K562 (cell line): Measurements from ENCODE around the gene PLAAT5.

Experiments used
- CREM ChIP-seq: IDR thresholded peaks from 2 replicates; pipeline ENCODE4 v1.6.1; 2014; ENCODE audit warnings: antibody characterized with exemption, low read depth
- ELK1 ChIP-seq: sonication (generic); formaldehyde crosslinking; IDR thresholded peaks from 2 replicates; pipeline ENCODE4 v1.8.1; 2022; ENCODE audit warnings: missing genetic modification reagents
- HNRNPUL1 ChIP-seq: fragments of 200-400 bp; formaldehyde crosslinking; IDR thresholded peaks from 2 replicates; pipeline ENCODE4 v1.6.1; 2017; ENCODE audit warnings: low read length
- KAT8 ChIP-seq: fragments of 450-650 bp; IDR thresholded peaks from 2 replicates; pipeline ENCODE4 v1.6.1; 2016; ENCODE audit warnings: low read depth, mild to moderate bottlenecking
- NCOR1 ChIP-seq: fragments of 450-650 bp; IDR thresholded peaks from 2 replicates; pipeline ENCODE4 v1.6.1; 2016; ENCODE audit warnings: mild to moderate bottlenecking, moderate library complexity
- NFXL1 ChIP-seq: fragments of 450-650 bp; formaldehyde crosslinking; IDR thresholded peaks from 2 replicates; pipeline ENCODE4 v1.4.0; 2021; ENCODE audit warnings: mild to moderate bottlenecking
- POLR2A ChIP-seq: fragments of 450-650 bp; conservative IDR thresholded peaks from 2 replicates; pipeline ENCODE4 v1.6.1; 2016
- POU5F1 ChIP-seq: fragments of 150-350 bp; IDR thresholded peaks from 2 replicates; pipeline ENCODE4 v1.6.1; 2014; ENCODE audit warnings: borderline replicate concordance, low read length, low read depth, mild to moderate bottlenecking; ENCODE audit not compliant: partially characterized antibody
- SMC3 ChIP-seq: conservative IDR thresholded peaks from 2 replicates; pipeline ENCODE4 v1.6.1; 2011; ENCODE audit warnings: low read depth, low read length, improper control_type of control experiment; ENCODE audit not compliant: insufficient read depth
- TCF3 ChIP-seq: sonication (generic); formaldehyde crosslinking; IDR thresholded peaks from 2 replicates; pipeline ENCODE4 v1.4.0; 2020; ENCODE audit warnings: mild to moderate bottlenecking, missing genetic modification reagents
- TEAD2 ChIP-seq: fragments of 450-650 bp; IDR thresholded peaks from 2 replicates; pipeline ENCODE4 v1.6.1; 2016; ENCODE audit warnings: missing genetic modification characterization, control low read depth, missing compliant biosample characterization
- ZC3H11A ChIP-seq: IDR thresholded peaks from 2 replicates; pipeline ENCODE4 v1.6.1; 2012; ENCODE audit warnings: low read depth, low read length, improper control_type of control experiment
- ZNF384 ChIP-seq: IDR thresholded peaks from 2 replicates; pipeline ENCODE4 v1.6.1; 2012; ENCODE audit warnings: low read depth, low read length, improper control_type of control experiment
- TF ChIP-seq, protein P1 (sequence below), 3 experiments: IDR thresholded peaks in 2 of 3; conservative IDR thresholded peaks in 1 of 3; 2 replicates each; pipeline ENCODE4 v1.5.1; 2011 to 2012; ENCODE audit warnings: low read length in 3 of 3, mild to moderate bottlenecking in 3 of 3, control low read depth in 2 of 3, improper control_type of control experiment in 1 of 3, inconsistent platforms in 1 of 3, low read depth in 1 of 3, mixed read lengths in 1 of 3, moderate library complexity in 1 of 3; ENCODE audit not compliant: insufficient read depth in 2 of 3

DNA sequence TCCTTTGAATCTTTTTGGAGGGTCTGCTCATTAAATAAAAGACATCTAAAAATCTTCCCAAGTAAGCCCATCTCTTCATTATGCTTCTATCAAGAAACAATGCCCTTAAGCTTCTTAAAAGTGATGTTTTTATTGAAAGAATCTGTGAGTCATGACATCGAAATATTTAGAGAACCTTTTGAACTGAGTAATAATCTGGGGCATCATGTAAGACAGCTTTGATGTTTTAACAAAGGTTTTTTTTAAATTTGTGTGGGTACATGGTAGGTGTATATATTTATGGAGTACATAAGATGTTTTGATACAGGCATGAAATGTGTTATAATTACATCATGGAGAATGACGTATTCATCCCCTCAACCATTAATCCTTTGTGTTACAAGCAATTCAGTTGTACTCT is 46.8 kb downstream of the PLAAT5 start:
- TF ChIP-seq POLR2A, result no peak
- TF ChIP-seq SMC3, result no peak
- no peak for TF ChIP-seq NCOR1
- TF ChIP-seq HNRNPUL1, result no peak
- TF ChIP-seq, protein P1, sequence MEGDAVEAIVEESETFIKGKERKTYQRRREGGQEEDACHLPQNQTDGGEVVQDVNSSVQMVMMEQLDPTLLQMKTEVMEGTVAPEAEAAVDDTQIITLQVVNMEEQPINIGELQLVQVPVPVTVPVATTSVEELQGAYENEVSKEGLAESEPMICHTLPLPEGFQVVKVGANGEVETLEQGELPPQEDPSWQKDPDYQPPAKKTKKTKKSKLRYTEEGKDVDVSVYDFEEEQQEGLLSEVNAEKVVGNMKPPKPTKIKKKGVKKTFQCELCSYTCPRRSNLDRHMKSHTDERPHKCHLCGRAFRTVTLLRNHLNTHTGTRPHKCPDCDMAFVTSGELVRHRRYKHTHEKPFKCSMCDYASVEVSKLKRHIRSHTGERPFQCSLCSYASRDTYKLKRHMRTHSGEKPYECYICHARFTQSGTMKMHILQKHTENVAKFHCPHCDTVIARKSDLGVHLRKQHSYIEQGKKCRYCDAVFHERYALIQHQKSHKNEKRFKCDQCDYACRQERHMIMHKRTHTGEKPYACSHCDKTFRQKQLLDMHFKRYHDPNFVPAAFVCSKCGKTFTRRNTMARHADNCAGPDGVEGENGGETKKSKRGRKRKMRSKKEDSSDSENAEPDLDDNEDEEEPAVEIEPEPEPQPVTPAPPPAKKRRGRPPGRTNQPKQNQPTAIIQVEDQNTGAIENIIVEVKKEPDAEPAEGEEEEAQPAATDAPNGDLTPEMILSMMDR (IDR thresholded peaks at IDR 0.05 in 2 of 3, conservative IDR thresholded peaks at IDR 0.05 in 1 of 3; ENCODE audit: insufficient read depth in 2 of 3, low read depth in 1 of 3, low read length in 3 of 3), result no peak
- TF ChIP-seq ZC3H11A, result no peak
- TF ChIP-seq TCF3 (CRISPR knock-in tag), result no peak
- no peak for TF ChIP-seq ZNF384
- no peak for TF ChIP-seq TEAD2
- no peak for TF ChIP-seq KAT8
- TF ChIP-seq NFXL1 (CRISPR knock-in tag), result no peak
- TF ChIP-seq POU5F1, result no peak
- TF ChIP-seq CREM, result no peak
- TF ChIP-seq ELK1 (CRISPR knock-in tag), result no peak
